ENCODE measurements around the gene CLEC16A. TPM values are rescaled to one million over a fixed set of nuclear protein-coding genes. Genes with fewer than 3 reads are reported as not detected.

CLEC16A gene
- total RNA-seq, 4 donors from 2014 or later = 29.5 to 58.8 (median 48.4) TPM

- intact Hi-C loops (cut with DNase I) = no loop called here
- no peak overlapping the region for H3K27ac ChIP-seq
These were observed 235.2 kb downstream of the CLEC16A start for GRCh38 chr16:11179574-11179973.

GRCh38 chr16:11180489-11180888, 236.1 kb downstream of the CLEC16A start:
- TF ChIP-seq CTCF (IDR thresholded peaks at IDR 0.05) (no peak), POLR2A (IDR thresholded peaks at IDR 0.05) (no peak)
- 79 to 87% methylated on average over 6 of the region's 6 CpGs for WGBS, 2 donors
- H3K27me3 ChIP-seq = no peaks in the 10 kb centered on the region

More at GRCh38 chr16:11179574-11179973, 235.2 kb downstream of the CLEC16A start:
- no peak overlapping the region for H3K4me3 ChIP-seq (replicated peaks in 1 of 3)
- TF ChIP-seq CTCF (IDR thresholded peaks at IDR 0.05) = no peak
- TF ChIP-seq POLR2A (IDR thresholded peaks at IDR 0.05) = no peak
- peaks cover 4 to 9% of the 10 kb centered on the region in 2 donors for H3K4me1 ChIP-seq
- no peaks in the 10 kb centered on the region for H3K27me3 ChIP-seq
- DNase-seq = no peak
- H3K36me3 ChIP-seq = peaks cover 7 to 10% of the 10 kb centered on the region in 2 donors
- H3K9me3 ChIP-seq = no peaks in the 10 kb centered on the region
- 94 to 100% methylated on average over 5 to 8 of the region's 8 CpGs for WGBS, 2 donors

GRCh38 chr16:11181242-11181898, 237.0 kb downstream of the CLEC16A start:
- WGBS, 2 donors = 78 to 86% methylated on average over 12 to 14 of the region's 20 CpGs
- H3K4me3 ChIP-seq (replicated peaks in 1 of 3) = no peak overlapping the region
- no peaks in the 10 kb centered on the region for H3K9me3 ChIP-seq
- no peak overlapping the region for H3K27ac ChIP-seq
- peaks cover 7 to 10% of the 10 kb centered on the region in 2 donors for H3K36me3 ChIP-seq
- DNase-seq = peak in 1 of 2 donors; percentile 33
- H3K27me3 ChIP-seq = no peaks in the 10 kb centered on the region
- intact Hi-C loops (cut with DNase I) = no loop called here
- TF ChIP-seq CTCF (IDR thresholded peaks at IDR 0.05) = no peak
- no peak for TF ChIP-seq POLR2A (IDR thresholded peaks at IDR 0.05)
- H3K4me1 ChIP-seq = no peaks in the 10 kb centered on the region

More at GRCh38 chr16:11180489-11180888, 236.1 kb downstream of the CLEC16A start:
- H3K9me3 ChIP-seq = no peaks in the 10 kb centered on the region
- peaks cover 7 to 10% of the 10 kb centered on the region in 2 donors for H3K36me3 ChIP-seq
- no peak overlapping the region for H3K4me3 ChIP-seq (replicated peaks in 1 of 3)
- H3K4me1 ChIP-seq = peaks cover 0 to 4% of the 10 kb centered on the region in 2 donors
- no peak overlapping the region for H3K27ac ChIP-seq
- intact Hi-C loops (cut with DNase I) = no loop called here
- DNase-seq = no peak

DNA sequence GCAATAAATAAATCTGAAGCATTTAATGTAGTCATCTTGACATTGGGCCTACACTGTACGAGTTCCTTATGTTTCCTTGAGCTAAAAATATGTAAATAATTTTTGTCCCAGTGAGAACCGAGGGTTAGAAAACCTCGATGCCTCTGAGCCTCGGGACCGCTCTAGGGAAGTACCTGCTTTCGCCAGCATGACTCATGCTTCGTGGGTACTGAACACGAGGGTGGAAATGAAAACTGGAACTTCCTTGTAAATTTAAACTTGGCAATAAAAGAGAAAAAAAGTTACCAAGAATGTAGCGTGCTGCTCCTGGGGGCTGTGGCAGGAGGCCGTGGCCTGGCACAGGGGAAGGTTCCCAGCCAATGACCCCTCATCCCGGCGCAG, 237.5 kb downstream of the CLEC16A start:
- TF ChIP-seq POLR2A (IDR thresholded peaks at IDR 0.05) = no peak
- TF ChIP-seq CTCF (IDR thresholded peaks at IDR 0.05) = no peak
- Histone ChIP-seq H3K4me3 (replicated peaks in 1 of 3) (no peak overlapping the region), H3K9me3 (no peaks in the 10 kb centered on the region), H3K4me1 (no peaks in the 10 kb centered on the region), H3K36me3 (peaks cover 7 to 10% of the 10 kb centered on the region in 2 donors), H3K27ac (no peak overlapping the region), H3K27me3 (no peaks in the 10 kb centered on the region)
- WGBS, 2 donors = 50 to 72% methylated on average over 12 of the region's 12 CpGs
- intact Hi-C loops (cut with DNase I) = no loop called here
- DNase-seq = peak; percentile 26

- H3K27me3 ChIP-seq = no peaks in the 10 kb centered on the region
- DNase-seq = no peak
- no peaks in the 10 kb centered on the region for H3K9me3 ChIP-seq
- intact Hi-C loops (cut with DNase I) = no loop called here
- TF ChIP-seq POLR2A (IDR thresholded peaks at IDR 0.05) (no peak), CTCF (IDR thresholded peaks at IDR 0.05) (no peak)
- peaks cover 7 to 10% of the 10 kb centered on the region in 2 donors for H3K36me3 ChIP-seq
- no peak overlapping the region for H3K4me3 ChIP-seq (replicated peaks in 1 of 3)
- WGBS, 2 donors = 86 to 92% methylated on average over 11 to 14 of the region's 14 CpGs
- no peaks in the 10 kb centered on the region for H3K4me1 ChIP-seq
- H3K27ac ChIP-seq = no peak overlapping the region
These were observed 238.0 kb downstream of the CLEC16A start for GRCh38 chr16:11182411-11182810.

Measured in thyroid gland (tissue), 4 donors.